ENCODE measurements around the gene UBN1. TPM values are rescaled to one million over a fixed set of nuclear protein-coding genes. Genes with fewer than 3 reads are reported as not detected.
"Not testable (repeated sequence)": the region's sequence is repeated elsewhere in the genome, so short reads cannot be mapped to it uniquely, and the experiment has no call there.

UBN1 gene
- total RNA-seq, 1 donor from 2014 or later, result 19.7 TPM

- no peak for DNase-seq
These were observed 41.3 kb downstream of the UBN1 start for GRCh38 chr16:4888428-4889135.

- no peak for DNase-seq
These were observed 42.7 kb downstream of the UBN1 start for GRCh38 chr16:4890026-4890425.

GRCh38 chr16:4890686-4891085 lies 43.4 kb downstream of the UBN1 start:
- DNase-seq, result no peak

- DNase-seq, result no peak
These were observed 44.0 kb downstream of the UBN1 start for GRCh38 chr16:4891097-4891885.

GRCh38 chr16:4891886-4892216 lies 44.6 kb downstream of the UBN1 start:
- DNase-seq, result peak; percentile 11

- peak; percentile 75 for DNase-seq
These were observed 45.3 kb downstream of the UBN1 start for GRCh38 chr16:4892361-4893102.

GRCh38 chr16:4893103-4893862 lies 46.0 kb downstream of the UBN1 start:
- no peak for DNase-seq

- DNase-seq, result no peak
These were observed 47.2 kb downstream of the UBN1 start for GRCh38 chr16:4894276-4895150.

- DNase-seq, result no peak
These were observed 48.1 kb downstream of the UBN1 start for GRCh38 chr16:4895366-4895765.

GRCh38 chr16:4896761-4897160 lies 49.5 kb downstream of the UBN1 start:
- not testable (repeated sequence) for DNase-seq

- DNase-seq, result no peak
These were observed 50.0 kb downstream of the UBN1 start for GRCh38 chr16:4897328-4897727.

GRCh38 chr16:4898811-4899473 lies 51.7 kb downstream of the UBN1 start:
- no peak for DNase-seq

- no peak for DNase-seq
These were observed 52.2 kb downstream of the UBN1 start for GRCh38 chr16:4899474-4899846.

- no peak for DNase-seq
These were observed 52.8 kb downstream of the UBN1 start for GRCh38 chr16:4900036-4900435.

GRCh38 chr16:4900750-4901149 lies 53.5 kb downstream of the UBN1 start:
- no peak for DNase-seq

GRCh38 chr16:4902038-4902437 lies 54.8 kb downstream of the UBN1 start:
- no peak for DNase-seq

- no peak for DNase-seq
These were observed 57.0 kb downstream of the UBN1 start for GRCh38 chr16:4904108-4904941.

- no peak for DNase-seq
These were observed 57.8 kb downstream of the UBN1 start for GRCh38 chr16:4904942-4905615.

- no peak for DNase-seq
These were observed 61.6 kb downstream of the UBN1 start for GRCh38 chr16:4908854-4909401.
